HG02870 (cell line): ENCODE results near the gene STUB1.

ENCODE experiments used
- ATAC-seq: cut with Tn5 transposase; IDR thresholded peaks from one replicate; pipeline ENCODE4 v1.9.1; 2021; ENCODE audit warnings: mild to moderate bottlenecking, moderate library complexity; ENCODE audit not compliant: unreplicated experiment

Gene STUB1

GRCh38 chr16:722835-723633 lies 42.8 kb downstream of the STUB1 start:
- ATAC-seq = no peak

- no peak for ATAC-seq
Measured at GRCh38 chr16:723695-724094, 43.5 kb downstream of the STUB1 start.

- ATAC-seq = no peak
Measured at GRCh38 chr16:724188-725040, 44.2 kb downstream of the STUB1 start.

DNA sequence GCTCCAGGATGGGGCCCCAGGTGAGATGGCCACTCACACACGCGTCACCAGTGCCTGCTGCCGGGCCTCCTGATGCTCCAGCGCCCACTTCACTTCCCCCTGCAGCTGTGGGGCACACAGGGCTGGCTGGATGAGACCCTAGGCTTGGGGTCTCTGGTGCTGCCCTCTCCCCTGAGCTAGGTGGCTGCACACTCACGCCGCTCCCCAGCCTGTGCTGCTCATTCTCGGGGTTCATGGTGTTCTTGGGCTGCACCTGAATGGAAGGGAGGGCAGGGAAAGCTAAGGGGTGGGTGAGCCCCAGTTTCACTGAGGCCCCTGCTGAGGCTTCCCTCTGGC lies 44.8 kb downstream of the STUB1 start:
- no peak for ATAC-seq

DNA sequence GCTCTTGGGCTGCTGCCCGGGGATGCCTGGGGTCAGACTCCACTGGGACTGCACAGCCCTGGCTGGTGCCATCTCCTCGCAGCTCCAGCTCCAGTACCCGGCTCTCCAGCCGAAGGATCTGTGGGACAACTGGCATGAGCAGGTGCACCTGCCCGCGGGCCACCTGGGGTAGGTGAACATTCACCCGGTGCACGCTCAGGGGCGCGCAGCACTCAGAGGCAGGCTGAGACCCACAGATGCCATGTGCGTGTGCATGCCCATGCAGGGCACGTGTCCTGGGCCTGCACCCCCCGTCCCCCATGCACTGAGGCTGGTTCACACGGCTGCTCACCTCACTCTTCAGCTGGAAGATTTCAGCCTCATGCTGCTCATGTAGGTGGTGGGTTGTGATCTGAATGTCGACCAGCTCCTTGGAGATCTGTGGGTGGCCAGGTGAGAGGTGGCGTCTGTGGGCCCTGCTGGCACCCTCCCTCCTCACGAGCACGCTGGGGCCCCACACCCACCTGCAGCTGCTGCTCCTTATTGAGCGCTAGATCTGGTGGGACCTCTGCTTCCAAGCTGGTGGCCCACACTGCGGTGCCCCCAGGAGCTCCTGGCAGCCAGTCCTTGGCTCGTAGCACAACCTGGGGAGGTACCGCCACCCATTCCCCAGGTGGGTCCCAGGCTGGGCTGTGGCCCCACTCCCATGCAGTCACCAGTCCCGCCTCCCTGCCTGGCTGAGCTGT lies 45.4 kb downstream of the STUB1 start:
- no peak for ATAC-seq

DNA sequence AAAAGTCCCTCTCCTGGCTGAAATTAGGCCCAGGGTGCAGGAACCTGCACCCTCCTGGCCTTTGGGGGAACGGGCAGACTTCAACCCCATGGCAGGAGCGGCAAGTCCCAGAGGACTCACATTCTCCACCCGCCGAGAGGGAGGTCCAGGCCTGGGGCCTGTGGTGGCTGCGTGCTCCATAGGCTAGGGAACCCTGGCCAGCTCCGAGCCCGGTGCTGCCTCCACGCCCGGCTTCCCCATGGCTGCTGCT lies 45.9 kb downstream of the STUB1 start:
- no peak for ATAC-seq

DNA sequence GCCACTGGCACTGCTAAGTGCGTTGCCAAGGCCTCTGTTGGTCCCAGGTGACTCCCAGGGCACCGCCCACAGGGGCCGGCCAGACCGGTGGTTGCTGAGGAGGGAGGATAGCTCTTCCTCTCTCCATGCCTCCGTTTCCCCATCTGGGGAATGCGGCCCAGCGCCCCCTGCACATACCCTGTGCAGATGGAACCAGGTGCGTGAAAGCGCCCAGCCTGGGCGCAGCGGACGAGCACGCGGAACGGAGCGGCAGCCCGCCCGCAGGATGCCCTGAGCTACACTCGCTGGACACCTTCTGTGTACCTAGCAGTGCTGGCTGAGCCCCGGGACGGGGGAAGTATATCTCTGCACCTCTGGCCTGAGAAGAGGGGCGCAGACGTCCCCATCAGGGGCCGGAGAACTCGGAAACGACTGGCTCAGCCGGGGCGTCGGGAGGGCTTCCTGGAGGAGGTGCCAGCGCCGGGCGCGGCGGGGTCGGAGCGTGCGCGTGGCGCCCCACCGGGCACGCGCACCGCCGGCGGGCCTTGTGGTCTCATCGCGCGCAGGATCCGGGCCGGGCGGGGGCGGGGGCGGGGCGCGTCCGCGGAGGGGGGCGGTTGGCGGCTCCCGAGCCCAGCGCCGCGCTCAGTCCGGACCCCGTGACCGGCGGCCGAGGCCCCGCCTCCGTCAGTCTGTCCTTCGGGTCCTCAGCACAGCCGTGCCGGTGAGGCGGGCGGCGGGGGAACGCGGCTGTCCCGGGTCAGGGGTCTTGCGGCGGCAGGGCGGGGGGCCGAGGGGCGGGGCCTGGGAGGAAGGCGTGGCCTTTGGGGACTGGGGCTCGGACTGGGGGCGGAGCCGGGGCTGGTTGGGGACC lies 46.5 kb downstream of the STUB1 start, which contains the start of the genes CCDC78 and HAGHL:
Gene CCDC78, minus strand, starts transcription at position 6 of the 853 bp plus-strand sequence. CDS start 76 bp downstream, outside the sequence.
Gene HAGHL, plus strand, starts transcription at position 669 of the 853 bp plus-strand sequence. CDS start 404 bp downstream, outside the sequence.
- no peak for ATAC-seq

GRCh38 chr16:727291-727977 lies 47.2 kb downstream of the STUB1 start:
- ATAC-seq = no peak

GRCh38 chr16:728131-728889 lies 48.1 kb downstream of the STUB1 start:
- ATAC-seq = no peak

GRCh38 chr16:728890-729744 lies 48.9 kb downstream of the STUB1 start:
- ATAC-seq = no peak

DNA sequence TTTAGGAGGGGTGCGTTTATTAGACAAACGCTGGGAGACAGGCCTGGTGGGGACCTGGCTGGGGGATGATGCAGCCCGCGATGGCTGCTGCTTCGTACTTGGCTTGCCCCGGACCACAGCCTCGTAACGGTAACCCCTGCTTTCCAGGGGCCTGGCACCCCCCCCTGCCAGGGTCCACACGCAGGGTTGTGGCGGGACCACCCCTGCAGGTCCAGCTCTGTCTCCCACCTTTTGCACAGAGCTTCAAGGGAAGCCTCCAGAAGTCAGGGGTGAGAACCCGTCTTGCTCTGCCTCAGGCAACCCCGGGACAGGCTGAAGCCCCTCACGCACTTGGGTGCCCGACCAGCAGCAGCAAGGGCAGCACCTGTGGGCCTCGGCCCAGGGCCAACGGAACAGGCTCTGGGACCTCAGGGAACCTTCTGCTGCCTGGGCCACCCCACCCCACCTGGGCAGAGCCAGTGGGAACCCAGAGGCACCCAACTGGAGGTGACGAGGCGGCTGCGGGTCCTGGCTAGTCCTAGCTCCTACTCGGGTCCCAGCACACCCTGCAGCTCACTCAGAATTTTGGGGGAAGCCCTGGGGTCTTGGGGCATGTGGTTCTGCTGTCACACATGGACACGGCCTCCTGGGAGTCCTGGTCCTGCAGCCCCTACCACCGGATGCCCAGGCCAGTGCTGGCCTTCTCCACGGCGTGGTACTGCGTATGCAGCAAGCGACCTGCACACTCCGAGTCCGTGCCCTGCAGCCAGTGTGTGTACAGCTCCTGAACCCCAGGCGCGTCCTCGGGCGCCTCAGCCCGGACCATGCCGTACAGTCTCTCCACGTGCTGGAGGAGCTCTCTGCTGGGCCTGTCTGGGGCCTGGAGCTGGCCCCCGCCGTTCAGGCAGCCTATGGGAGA lies 49.8 kb downstream of the STUB1 start:
- ATAC-seq = no peak

GRCh38 chr16:730666-731509 lies 50.7 kb downstream of the STUB1 start:
- ATAC-seq = no peak

- ATAC-seq = no peak
Measured at GRCh38 chr16:732332-732731, 52.1 kb downstream of the STUB1 start.
